K562 (cell line): ENCODE measurements around the gene SPIRE1. TPM values are rescaled to one million over a fixed set of nuclear protein-coding genes. Genes with fewer than 3 reads are reported as not detected.
A peak's percentile ranks its signal among the peaks of the same experiment; 100 is the strongest.

Experiments used
- ARID4B ChIP-seq: sonication (generic); formaldehyde crosslinking; IDR thresholded peaks from 2 replicates; pipeline ENCODE4 v1.8.0; 2022; ENCODE audit warnings: mild to moderate bottlenecking, missing genetic modification reagents
- ATF6 ChIP-seq: sonication (generic); formaldehyde crosslinking; IDR thresholded peaks from 2 replicates; pipeline ENCODE4 v1.4.0; 2020; ENCODE audit warnings: mild to moderate bottlenecking, missing genetic modification reagents
- BMI1 ChIP-seq: fragments of 150-350 bp; IDR thresholded peaks from 2 replicates; pipeline ENCODE4 v1.6.1; 2014; ENCODE audit warnings: low read length
- CEBPG ChIP-seq, 3 experiments: fragments of 200-800 bp in 1 of 3; sonication (Bioruptor generic) in 1 of 3; sonication (generic) in 1 of 3; formaldehyde crosslinking in 1 of 3; IDR thresholded peaks in 2 of 3; conservative IDR thresholded peaks in 1 of 3; 2 replicates each; pipeline versions ENCODE4 v1.6.1 to v1.8.0; 2016 to 2022; ENCODE audit warnings: missing compliant biosample characterization in 2 of 3, missing genetic modification characterization in 2 of 3, mild to moderate bottlenecking in 1 of 3, missing genetic modification reagents in 1 of 3
- DNMT1 ChIP-seq: fragments of 450-650 bp; IDR thresholded peaks from 2 replicates; pipeline ENCODE4 v1.6.1; 2016; ENCODE audit warnings: antibody characterized with exemption, mild to moderate bottlenecking
- GTF2F1 ChIP-seq: IDR thresholded peaks from 2 replicates; pipeline ENCODE4 v1.6.1; 2011; ENCODE audit warnings: low read depth, low read length, improper control_type of control experiment
- KLF16 ChIP-seq: IDR thresholded peaks from 2 replicates; pipeline ENCODE4 v1.6.1; 2016; ENCODE audit warnings: antibody characterized with exemption
- NUFIP1 ChIP-seq: fragments of 450-650 bp; IDR thresholded peaks from 2 replicates; pipeline ENCODE4 v1.6.1; 2018; ENCODE audit not compliant: partially characterized antibody
- PHB ChIP-seq: fragments of 250-450 bp; sonication (Bioruptor Pico); IDR thresholded peaks from 2 replicates; pipeline ENCODE4 v1.5.0; 2021
- RERE ChIP-seq: sonication (generic); formaldehyde crosslinking; IDR thresholded peaks from 2 replicates; pipeline ENCODE4 v1.8.0; 2023; ENCODE audit warnings: missing genetic modification reagents, mild to moderate bottlenecking, borderline replicate concordance
- RNF2 ChIP-seq: sonication (generic); IDR thresholded peaks from 2 replicates; pipeline ENCODE4 v1.6.1; 2016
- ZNF280A ChIP-seq: fragments of 450-650 bp; IDR thresholded peaks from 2 replicates; pipeline ENCODE4 v1.6.1; 2018; ENCODE audit warnings: mild to moderate bottlenecking, low read depth; ENCODE audit not compliant: partially characterized antibody
- polyA plus RNA-seq, 8 experiments: library from polyadenylated mRNA; depleted of rRNA in 4 of 8; stranded (reverse) in 5 of 8; unstranded in 3 of 8; fragments of >200 nt; fragmentation: Nextera tagmentation in 2 of 8; fragmentation: Illumina TruSeq in 1 of 8; extraction: Ambion mirVana in 2 of 8; extraction: Trizol in 1 of 8; gene quantifications; 2 replicates each; pipeline versions ENCODE4 v1.2.1 to v1.2.3, GENCODE V29; 2011 to 2014; ENCODE audit warnings: inconsistent platforms in 1 of 8, missing spikeins in 1 of 8
- total RNA-seq, 7 experiments: library from RNA; depleted of rRNA in 6 of 7; stranded (reverse); fragments of >200 nt in 6 of 7; fragmentation: Illumina TruSeq in 2 of 7; extraction: Trizol in 2 of 7; gene quantifications; 2 replicates each; pipeline versions ENCODE4 v1.2.1 to v1.2.3, GENCODE V29; 2011 to 2021; ENCODE audit warnings: low replicate concordance in 1 of 7

The SPIRE1 gene
- total and polyA plus RNA-seq, 9 of the 15 experiments (the other 6 are each of a cell fraction or from before 2014, with no cell fraction given): 2.9 to 14.0 (median 10.2) TPM

- TF ChIP-seq RERE (CRISPR knock-in tag) (no peak), NUFIP1 (no peak), PHB (CRISPR knock-in tag) (no peak), GTF2F1 (no peak), RNF2 (peak; percentile 60; the same call in 1 of the 2 replicates), CEBPG (CRISPR knock-in tag; IDR thresholded peaks at IDR 0.05) (peak; percentile 85), CEBPG (tag; conservative IDR thresholded peaks at IDR 0.05 in 1 of 2, IDR thresholded peaks at IDR 0.05 in 1 of 2) (peak in 1 of 2 experiments; percentile 84; a peak in 2 of 4 replicates), DNMT1 (no peak), KLF16 (peak; percentile 74; the same call in 1 of the 2 replicates), ZNF280A (no peak), BMI1 (no peak), ATF6 (CRISPR knock-in tag) (no peak), ARID4B (CRISPR knock-in tag) (no peak)
These were observed 166.1 kb downstream of the SPIRE1 start (continued) for GRCh38 chr18:12491611-12492435.
